A204.1 (cell line): ENCODE results near the gene CD37.
A peak's percentile ranks its signal among the peaks of the same experiment; 100 is the strongest.
"Not testable (repeated sequence)": the region's sequence is repeated elsewhere in the genome, so short reads cannot be mapped to it uniquely, and the experiment has no call there.

Experiments
- FAIRE-seq: peaks from 2 replicates; lab custom pipeline; 2012; peaks lifted over from hg19 to GRCh38; lab: Jason Lieb, UNC

Gene CD37

GRCh38 chr19:49347835-49348234 lies 12.6 kb downstream of the CD37 start:
- peak; percentile 85 for FAIRE-seq

- no peak for FAIRE-seq
Observed at GRCh38 chr19:49348305-49349189, 13.3 kb downstream of the CD37 start.

- no peak for FAIRE-seq
Observed at GRCh38 chr19:49349567-49349966, 14.4 kb downstream of the CD37 start.

- no peak for FAIRE-seq
Observed at GRCh38 chr19:49355909-49356353, 20.7 kb downstream of the CD37 start.

- FAIRE-seq = no peak
Observed at GRCh38 chr19:49356382-49356781, 21.2 kb downstream of the CD37 start.

DNA sequence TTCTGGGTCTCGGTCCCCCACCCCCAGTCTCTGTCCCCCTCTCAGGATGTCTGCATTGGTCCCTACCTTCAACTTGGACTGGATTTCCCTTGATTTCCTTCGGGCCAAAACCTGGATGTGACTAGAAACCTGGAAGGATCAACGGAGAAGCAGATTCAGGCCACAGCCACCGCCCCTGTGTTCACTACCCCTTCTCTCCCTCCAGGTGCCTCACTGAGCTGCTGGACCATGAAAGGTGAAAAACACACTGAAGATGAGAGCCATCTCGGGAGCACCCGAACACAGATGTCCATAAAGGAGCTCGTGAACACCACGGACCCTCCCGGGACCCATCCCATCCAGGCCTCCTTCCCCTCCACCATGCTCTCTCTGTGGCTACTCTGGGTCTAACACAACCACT lies 22.0 kb downstream of the CD37 start:
- no peak for FAIRE-seq

DNA sequence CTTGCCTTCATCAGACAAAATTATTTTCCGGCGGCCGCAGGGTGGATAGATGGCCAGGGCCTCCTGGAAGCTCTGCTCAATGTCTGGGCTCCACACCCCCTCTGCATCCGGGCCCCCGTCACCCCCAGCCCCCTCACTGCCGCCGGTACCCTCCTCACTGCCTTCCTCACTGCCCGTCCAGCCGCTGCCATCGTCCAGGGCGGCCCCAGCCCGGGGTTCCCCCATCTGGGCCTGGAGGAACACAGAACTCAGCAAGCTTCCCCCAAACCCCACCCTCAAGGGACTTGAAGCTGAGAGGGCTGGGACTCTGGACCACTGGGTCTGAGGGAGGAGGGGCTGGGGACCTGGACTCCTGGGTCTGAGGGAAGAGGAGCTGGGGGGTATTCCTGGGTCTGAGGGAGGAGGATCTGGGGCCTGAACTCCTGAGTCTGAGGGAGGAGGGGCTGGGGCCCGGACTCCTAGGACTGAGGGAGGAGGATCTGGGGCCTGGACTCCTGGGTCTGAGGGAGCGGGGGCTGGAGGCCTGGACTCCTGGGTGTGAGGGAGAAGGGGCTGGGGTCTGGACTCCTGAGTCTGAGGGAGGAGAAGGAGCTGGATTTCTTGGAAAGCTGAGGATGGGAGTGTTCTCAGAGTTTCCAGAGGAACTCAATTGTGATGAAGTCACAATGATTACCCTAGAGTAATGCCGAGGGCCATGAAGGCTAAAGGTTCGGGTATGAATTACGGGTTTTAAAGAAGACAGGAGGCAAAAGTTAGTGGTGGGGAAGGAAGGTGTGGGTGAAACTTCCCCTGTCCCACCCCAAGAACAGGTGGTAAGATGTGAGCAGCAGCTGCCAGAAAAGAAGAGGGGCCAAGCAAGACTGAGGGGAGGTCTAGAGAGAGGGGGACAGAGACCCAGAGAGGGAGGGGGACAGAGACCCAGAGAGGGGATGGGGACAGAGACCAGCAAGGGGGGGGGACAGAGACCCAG lies 24.9 kb downstream of the CD37 start:
- FAIRE-seq = no peak

GRCh38 chr19:49361438-49362047 lies 26.3 kb downstream of the CD37 start:
- no peak for FAIRE-seq

GRCh38 chr19:49362048-49362928 lies 27.1 kb downstream of the CD37 start, which contains the start of gene TEAD2:
TSS of gene TEAD2 (minus strand) at chr19:49362416. CDS start at chr19:49360075, 2,341 bp downstream.
- FAIRE-seq = no peak

DNA sequence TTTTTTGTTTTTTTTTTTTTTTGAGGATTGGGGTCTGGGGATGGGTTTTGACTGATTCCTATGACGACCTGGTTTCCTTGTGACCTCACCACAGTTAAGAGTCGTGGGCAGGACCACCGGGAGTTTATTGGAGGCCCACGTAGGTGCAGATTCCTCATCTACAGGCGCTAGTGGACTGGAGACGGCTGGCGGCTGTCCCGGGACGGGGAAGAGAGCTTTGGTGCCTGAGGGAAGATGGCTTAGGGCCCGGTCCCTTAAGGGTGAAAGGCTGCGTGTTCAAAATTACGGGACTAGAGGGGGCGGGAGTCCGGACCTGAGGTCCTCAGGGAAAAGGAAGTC lies 27.7 kb downstream of the CD37 start:
- FAIRE-seq = no peak

- FAIRE-seq = peak; percentile 100
Observed at GRCh38 chr19:49363268-49364082, 28.3 kb downstream of the CD37 start, which contains the start of gene DKKL1. TSS of gene DKKL1 (plus strand) at chr19:49363877. CDS start at chr19:49363999, 122 bp downstream.

DNA sequence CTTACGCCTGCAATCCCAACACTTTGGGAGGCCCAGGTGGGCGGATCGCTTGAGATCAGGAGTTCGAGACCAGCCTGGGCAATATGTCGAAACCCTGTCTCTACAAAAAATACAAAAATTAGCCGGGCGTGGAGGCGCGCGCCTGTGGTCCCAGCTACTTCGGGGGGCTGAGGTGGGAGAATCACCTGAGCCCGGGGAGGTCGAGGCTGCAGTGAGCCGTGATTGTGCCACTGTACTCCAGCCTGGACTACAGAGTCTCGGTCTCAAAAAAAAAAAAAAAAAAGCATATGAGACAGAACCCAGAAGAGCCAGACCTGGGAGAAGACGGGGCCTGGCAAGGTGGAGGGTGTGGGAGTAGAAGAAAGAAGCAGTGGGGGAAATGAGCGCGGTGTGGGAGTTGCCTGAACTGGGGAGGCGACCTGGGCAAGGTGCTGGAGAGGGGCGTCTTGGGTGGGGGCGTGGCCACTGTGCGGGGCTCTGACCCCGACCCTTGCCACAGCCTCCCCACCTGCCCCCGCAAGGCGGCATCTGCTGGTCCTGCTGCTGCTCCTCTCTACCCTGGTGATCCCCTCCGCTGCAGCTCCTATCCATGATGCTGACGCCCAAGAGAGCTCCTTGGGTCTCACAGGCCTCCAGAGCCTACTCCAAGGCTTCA lies 29.0 kb downstream of the CD37 start:
- no peak for FAIRE-seq

GRCh38 chr19:49366110-49366509 lies 30.9 kb downstream of the CD37 start:
- no peak for FAIRE-seq

- no peak for FAIRE-seq
Observed at GRCh38 chr19:49368711-49369358, 33.6 kb downstream of the CD37 start.

- FAIRE-seq = peak; percentile 74
Observed at GRCh38 chr19:49371184-49371583, 36.0 kb downstream of the CD37 start.

DNA sequence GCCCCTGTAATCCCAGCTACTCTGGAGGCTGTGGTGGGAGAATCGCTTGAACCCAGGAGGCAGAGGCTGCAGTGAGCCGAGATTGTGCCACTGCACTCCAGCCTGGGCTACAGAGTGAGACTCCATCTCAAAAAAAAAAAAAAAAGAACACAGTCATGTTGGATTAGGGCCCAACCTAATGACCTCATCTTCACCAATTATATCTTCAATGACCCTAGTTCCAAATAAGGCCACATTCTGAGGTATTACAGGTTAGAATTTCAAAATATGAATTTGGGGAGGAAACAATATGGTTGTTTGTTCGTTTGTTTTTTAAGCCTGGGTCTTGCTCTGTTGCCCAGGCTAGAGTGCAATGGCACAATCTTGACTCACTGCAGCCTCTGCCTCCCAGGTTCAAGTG lies 38.0 kb downstream of the CD37 start:
- not testable (repeated sequence) for FAIRE-seq

- FAIRE-seq = no peak
Observed at GRCh38 chr19:49374665-49375434, 39.6 kb downstream of the CD37 start.

- no peak for FAIRE-seq
Observed at GRCh38 chr19:49378512-49378911, 43.3 kb downstream of the CD37 start.

DNA sequence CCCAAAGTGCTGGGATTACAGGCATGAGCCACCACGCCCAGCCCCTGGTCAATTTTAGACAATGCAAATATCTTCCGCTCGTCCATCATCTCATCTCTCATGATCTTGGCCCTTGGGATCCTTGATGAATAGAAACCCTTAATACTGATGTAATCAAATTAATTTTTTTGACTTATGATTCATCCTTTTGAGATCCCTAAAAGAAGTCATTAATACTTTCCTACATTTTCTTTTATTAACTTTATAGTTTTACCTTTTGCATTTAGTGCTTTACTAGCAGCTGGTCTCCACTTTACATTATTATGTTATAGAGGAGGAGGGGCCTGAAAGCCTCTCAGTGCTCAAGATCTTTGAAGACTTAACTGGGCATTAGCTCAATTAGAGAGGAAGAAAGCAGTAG lies 45.2 kb downstream of the CD37 start:
- FAIRE-seq = no peak
